Spleen (tissue), 11 donors: ENCODE data around the gene PTPN18. TPM values are rescaled to one million over a fixed set of nuclear protein-coding genes. Genes with fewer than 3 reads are reported as not detected.
A peak's percentile ranks its signal among the peaks of the same experiment; 100 is the strongest.

Experiments
- DNase-seq: peaks from one replicate; pipeline ENCODE4 v3.0.0-alpha.2; 2020
- H3K27ac ChIP-seq, 8 donors: fragments of 200-600 bp; sonication (generic) in 7 of 8; 1 replicate in 4 of 8; 2 replicates in 4 of 8; pipeline versions ENCODE4 v1.5.0 to v1.8.0; 2016 to 2021; ENCODE audit warnings: inconsistent platforms in 4 of 8, mild to moderate bottlenecking in 4 of 8, moderate library complexity in 1 of 8
- H3K27me3 ChIP-seq, 7 donors: fragments of 200-600 bp; sonication (generic) in 6 of 7; replicated peaks in 1 of 7; 1 replicate in 4 of 7; 2 replicates in 3 of 7; pipeline versions ENCODE4 v1.5.0 to v1.8.0; 2016 to 2021; ENCODE audit warnings: inconsistent platforms in 3 of 7, mild to moderate bottlenecking in 1 of 7
- H3K36me3 ChIP-seq, 6 donors: fragments of 200-600 bp; sonication (generic) in 5 of 6; 1 replicate in 4 of 6; 2 replicates in 2 of 6; pipeline versions ENCODE4 v1.5.0 to v1.8.0; 2016 to 2021; ENCODE audit warnings: inconsistent platforms in 2 of 6
- H3K4me1 ChIP-seq, 6 donors: fragments of 200-600 bp; sonication (generic) in 5 of 6; 1 replicate in 3 of 6; 2 replicates in 3 of 6; pipeline versions ENCODE4 v1.5.0 to v1.8.0; 2016 to 2021; ENCODE audit warnings: inconsistent platforms in 3 of 6
- H3K4me3 ChIP-seq, 8 donors: fragments of 200-600 bp; sonication (generic) in 7 of 8; 1 replicate in 4 of 8; 2 replicates in 4 of 8; pipeline versions ENCODE4 v1.5.0 to v1.8.0; 2016 to 2021; ENCODE audit warnings: inconsistent platforms in 4 of 8, mild to moderate bottlenecking in 4 of 8, moderate library complexity in 2 of 8
- H3K9me3 ChIP-seq, 8 donors: fragments of 200-600 bp; sonication (generic) in 7 of 8; 1 replicate in 4 of 8; 2 replicates in 4 of 8; pipeline versions ENCODE4 v1.5.0 to v1.8.0; 2016 to 2021; ENCODE audit warnings: inconsistent platforms in 4 of 8
- POLR2A ChIP-seq, 3 donors: fragments of 450-650 bp; IDR thresholded peaks; one replicate each; pipeline ENCODE4 v1.5.1; 2017; ENCODE audit warnings: antibody characterized with exemption in 3 of 3, mild to moderate bottlenecking in 1 of 3
- POLR2AphosphoS5 ChIP-seq, 3 donors: sonication (generic); formaldehyde crosslinking; IDR thresholded peaks; one replicate each; pipeline ENCODE4 v1.5.1; 2017; ENCODE audit warnings: antibody characterized with exemption in 3 of 3
- WGBS, 5 donors: extraction: QIAGEN DNeasy Blood & Tissue Kit in 3 of 5; methylation state at CpG; one replicate each; pipeline versions ENCODE4 v1.1.5 to v1.1.7; 2013 to 2018; 5-methylcytosine and 5-hydroxymethylcytosine counted together
- intact Hi-C: fragments of 100-400 bp; cut with DNase I; formaldehyde crosslinking; loops from one replicate; pipeline ENCODE4 v1.15.0; 2023; ENCODE audit warnings: low total_unique reads
- polyA plus RNA-seq, 3 donors: library from polyadenylated mRNA; stranded (reverse); fragments of 200-250 nt; gene quantifications; one replicate each; pipeline ENCODE4 v1.2.1, GENCODE V29; 2013
- total RNA-seq, 7 donors: library from RNA; depleted of rRNA in 3 of 7; stranded (reverse); fragments of >200 nt in 3 of 7; fragmentation: NEBNext Ultra II Directional in 4 of 7; extraction: Animal tissue kit (Norgen Biotek cat#: 25700) in 4 of 7; gene quantifications; one replicate each; pipeline versions ENCODE4 v1.1.0 to v1.2.1, GENCODE V29; 2016 to 2021
- TF ChIP-seq, protein P1 (sequence below), 11 experiments: fragments of 200-600 bp in 7 of 11; fragments of 450-650 bp in 4 of 11; sonication (generic) in 4 of 11; IDR thresholded peaks in 8 of 11; conservative IDR thresholded peaks in 3 of 11; 1 replicate in 7 of 11; 2 replicates in 4 of 11; pipeline versions ENCODE4 v1.4.0 to v1.8.0; 2016 to 2021; ENCODE audit warnings: antibody characterized with exemption in 11 of 11, inconsistent platforms in 4 of 11, mild to moderate bottlenecking in 1 of 11
- donor health status: healthy with polysubstance abuse.
- donor health status: DM: no; HTN: no; CAD: no; lungs with moderate emphysema.
- donor health status: DM: no; HTN: no; CAD: no.
- donor health status: Bipolar disorder and iron deficiency.
- donor health status: healthy.
- donor health status: DM: no; HTN: no; CAD: no.
- donor health status: DM: yes; HTN: yes; CAD: no.

Gene PTPN18
- total and polyA plus RNA-seq, 10 donors: 75.9 to 132 (median 108) TPM

DNA sequence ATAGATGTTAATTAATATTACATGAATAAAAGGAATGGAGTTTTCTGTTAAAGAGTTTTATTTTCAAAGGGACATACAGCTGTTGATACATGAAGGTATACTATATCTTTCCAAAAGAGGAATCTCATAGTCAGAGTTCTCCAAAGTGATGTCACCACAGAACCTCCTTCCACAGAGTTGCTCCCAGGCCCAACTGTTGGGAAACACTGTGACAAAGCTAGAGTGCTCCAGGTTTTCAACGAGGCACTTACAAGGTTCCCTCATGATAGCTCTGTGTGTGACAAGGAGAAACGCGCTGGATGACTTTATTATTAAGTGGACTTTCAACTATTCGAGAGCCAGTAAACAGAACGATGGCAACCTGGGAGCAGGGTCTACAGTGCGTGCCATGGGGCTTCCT lies 33.5 kb downstream of the PTPN18 start:
- peak overlapping the region in 4 of 8 donors; percentile 86 to 94 (median 90) for H3K27ac ChIP-seq
- no peaks in the 10 kb centered on the region for H3K27me3 ChIP-seq
- WGBS, 5 donors: 88 to 96% (median 93%) methylated on average over 6 of the region's 6 CpGs
- no peak overlapping the region for H3K4me3 ChIP-seq
- TF ChIP-seq POLR2AphosphoS5 (IDR thresholded peaks at IDR 0.05) (no peak), POLR2A (IDR thresholded peaks at IDR 0.05) (no peak)
- TF ChIP-seq, protein P1, sequence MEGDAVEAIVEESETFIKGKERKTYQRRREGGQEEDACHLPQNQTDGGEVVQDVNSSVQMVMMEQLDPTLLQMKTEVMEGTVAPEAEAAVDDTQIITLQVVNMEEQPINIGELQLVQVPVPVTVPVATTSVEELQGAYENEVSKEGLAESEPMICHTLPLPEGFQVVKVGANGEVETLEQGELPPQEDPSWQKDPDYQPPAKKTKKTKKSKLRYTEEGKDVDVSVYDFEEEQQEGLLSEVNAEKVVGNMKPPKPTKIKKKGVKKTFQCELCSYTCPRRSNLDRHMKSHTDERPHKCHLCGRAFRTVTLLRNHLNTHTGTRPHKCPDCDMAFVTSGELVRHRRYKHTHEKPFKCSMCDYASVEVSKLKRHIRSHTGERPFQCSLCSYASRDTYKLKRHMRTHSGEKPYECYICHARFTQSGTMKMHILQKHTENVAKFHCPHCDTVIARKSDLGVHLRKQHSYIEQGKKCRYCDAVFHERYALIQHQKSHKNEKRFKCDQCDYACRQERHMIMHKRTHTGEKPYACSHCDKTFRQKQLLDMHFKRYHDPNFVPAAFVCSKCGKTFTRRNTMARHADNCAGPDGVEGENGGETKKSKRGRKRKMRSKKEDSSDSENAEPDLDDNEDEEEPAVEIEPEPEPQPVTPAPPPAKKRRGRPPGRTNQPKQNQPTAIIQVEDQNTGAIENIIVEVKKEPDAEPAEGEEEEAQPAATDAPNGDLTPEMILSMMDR (IDR thresholded peaks at IDR 0.05 in 8 of 11, conservative IDR thresholded peaks at IDR 0.05 in 3 of 11): no peak
- peaks cover 0 to 8% (median 0%) of the 10 kb centered on the region in 6 donors for H3K36me3 ChIP-seq
- intact Hi-C loops: no loop called here
- DNase-seq: no peak
- H3K9me3 ChIP-seq: no peaks in the 10 kb centered on the region
- peaks cover 22 to 82% (median 64%) of the 10 kb centered on the region in 6 donors for H3K4me1 ChIP-seq

DNA sequence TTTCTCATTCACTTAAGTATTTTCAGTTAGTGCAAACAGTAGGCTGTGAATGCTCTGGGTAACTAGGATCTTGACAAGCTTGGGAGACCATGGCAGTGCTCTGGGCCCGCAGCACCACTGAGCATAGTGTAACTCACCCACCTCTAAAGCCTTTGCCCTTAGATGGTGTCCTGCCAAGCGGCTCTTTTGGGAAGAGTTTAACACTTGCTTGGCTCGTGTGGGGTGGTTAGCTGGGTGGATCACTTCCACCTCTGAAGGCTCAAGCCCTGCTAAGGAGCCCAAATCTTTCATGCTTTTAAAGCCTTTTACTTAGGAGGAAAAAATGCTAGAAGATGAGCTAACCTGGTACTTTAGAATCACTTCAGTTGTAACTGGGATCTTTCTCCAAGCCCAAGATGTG lies 33.9 kb downstream of the PTPN18 start:
- H3K9me3 ChIP-seq: no peaks in the 10 kb centered on the region
- H3K27me3 ChIP-seq: no peaks in the 10 kb centered on the region
- WGBS, 5 donors: 74 to 95% (median 90%) methylated on average over 3 of the region's 3 CpGs
- H3K4me1 ChIP-seq: peaks cover 22 to 79% (median 64%) of the 10 kb centered on the region in 6 donors
- no peak overlapping the region for H3K4me3 ChIP-seq
- TF ChIP-seq POLR2A (IDR thresholded peaks at IDR 0.05): no peak
- TF ChIP-seq, protein P1 (IDR thresholded peaks at IDR 0.05 in 8 of 11, conservative IDR thresholded peaks at IDR 0.05 in 3 of 11): no peak
- TF ChIP-seq POLR2AphosphoS5 (IDR thresholded peaks at IDR 0.05): no peak
- peak overlapping the region in 6 of 8 donors; percentile 86 to 94 (median 90) for H3K27ac ChIP-seq
- no peak for DNase-seq
- H3K36me3 ChIP-seq: peaks cover 0 to 8% (median 0%) of the 10 kb centered on the region in 6 donors
- intact Hi-C loops: no loop called here

DNA sequence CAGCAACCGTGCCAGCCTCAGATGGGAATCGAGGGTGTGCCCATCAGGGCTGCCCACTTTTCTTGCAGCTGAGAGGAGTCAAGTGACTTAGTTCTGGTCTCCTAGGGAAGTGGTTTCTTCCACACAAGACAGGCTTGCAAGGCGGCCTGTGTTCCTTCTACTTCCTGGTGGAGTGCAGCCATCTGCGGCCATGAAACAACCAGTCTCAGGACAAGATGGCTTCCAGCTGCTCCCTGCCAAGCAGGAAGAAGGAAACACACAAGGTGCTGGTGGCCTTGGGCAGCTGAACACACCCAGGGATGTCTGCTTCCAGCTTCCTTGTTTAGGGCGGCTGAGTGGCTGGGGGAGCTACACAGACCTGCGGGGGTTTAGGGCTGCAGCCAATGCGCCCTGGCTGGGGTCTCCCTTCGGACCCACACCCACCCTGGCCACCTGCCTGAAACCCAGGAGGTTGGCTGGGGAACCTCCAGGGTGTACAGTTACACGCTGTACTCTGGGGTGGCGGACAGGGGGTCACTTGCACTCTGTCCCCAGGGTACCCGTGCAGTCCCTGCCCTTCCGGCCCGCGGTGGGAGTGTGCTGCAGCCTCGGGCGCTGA lies 34.7 kb downstream of the PTPN18 start:
- Histone ChIP-seq H3K27me3 (no peaks in the 10 kb centered on the region), H3K4me3 (peak overlapping the region; percentile 55 to 74 (median 62)), H3K27ac (peak overlapping the region; percentile 86 to 94 (median 88)), H3K4me1 (peaks cover 20 to 71% (median 58%) of the 10 kb centered on the region in 6 donors), H3K9me3 (no peaks in the 10 kb centered on the region), H3K36me3 (peaks cover 0 to 4% (median 0%) of the 10 kb centered on the region in 6 donors)
- intact Hi-C loops: no loop called here
- TF ChIP-seq, protein P1 (IDR thresholded peaks at IDR 0.05 in 8 of 11, conservative IDR thresholded peaks at IDR 0.05 in 3 of 11): no peak
- peak in 2 of 3 donors; percentile 70 to 71 for TF ChIP-seq POLR2AphosphoS5 (IDR thresholded peaks at IDR 0.05)
- peak; percentile 89 for DNase-seq
- WGBS, 5 donors: 26 to 49% (median 40%) methylated on average over 9 to 16 of the region's 16 CpGs

DNA sequence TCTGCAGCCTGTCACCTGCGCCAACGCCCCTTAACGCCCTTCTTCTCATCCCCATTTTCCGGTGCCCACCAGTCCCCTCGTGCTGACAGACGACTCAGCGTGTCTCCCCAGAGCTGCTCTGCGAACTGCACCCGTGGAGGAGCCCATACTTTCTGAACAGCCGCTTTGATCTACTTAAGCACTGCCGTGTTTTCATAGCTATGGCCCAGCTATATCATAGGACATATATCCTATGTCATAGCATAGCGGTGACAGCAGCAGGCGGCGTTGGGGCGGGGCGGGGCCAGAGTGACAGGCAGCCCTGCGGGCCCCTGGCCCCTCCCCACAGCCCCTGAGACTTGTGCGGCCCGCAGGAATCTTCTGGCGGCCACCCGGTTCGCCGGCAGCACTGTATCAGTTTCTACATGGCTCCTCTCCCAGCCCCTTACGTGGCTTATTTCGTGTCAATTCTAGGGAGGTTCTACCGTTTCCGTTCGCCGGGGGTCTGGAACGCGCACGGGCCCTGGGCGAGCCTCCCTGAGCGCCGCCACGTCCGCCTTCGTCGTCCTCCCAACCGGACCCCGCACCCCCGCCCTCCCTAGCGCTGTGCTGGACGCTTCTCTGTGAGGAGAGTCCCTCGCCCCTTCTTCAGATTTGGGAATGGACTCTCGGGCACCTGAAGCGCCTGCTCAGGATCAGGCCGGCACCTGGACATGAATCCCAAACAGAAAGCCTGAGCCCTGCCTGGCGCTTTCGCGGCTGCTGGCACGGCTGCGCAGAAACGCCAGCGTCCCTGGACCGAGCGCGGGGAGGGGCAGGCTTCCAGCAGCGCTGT lies 35.4 kb downstream of the PTPN18 start:
- H3K36me3 ChIP-seq: no peaks in the 10 kb centered on the region
- TF ChIP-seq POLR2A (IDR thresholded peaks at IDR 0.05) (no peak), POLR2AphosphoS5 (IDR thresholded peaks at IDR 0.05) (peak; percentile 79 to 90 (median 87))
- H3K4me3 ChIP-seq: peak overlapping the region; percentile 55 to 74 (median 62)
- 1 to 4% (median 2%) methylated on average over 44 to 59 of the region's 59 CpGs for WGBS, 5 donors
- H3K9me3 ChIP-seq: no peaks in the 10 kb centered on the region
- intact Hi-C loops: no loop called here
- peak overlapping the region; percentile 86 to 94 (median 88) for H3K27ac ChIP-seq
- DNase-seq: peak; percentile 96
- no peaks in the 10 kb centered on the region for H3K27me3 ChIP-seq
- peaks cover 15 to 64% (median 51%) of the 10 kb centered on the region in 6 donors for H3K4me1 ChIP-seq
